Thyroid gland (tissue), 4 donors: ENCODE measurements around the gene ASB10. TPM values are rescaled to one million over a fixed set of nuclear protein-coding genes. Genes with fewer than 3 reads are reported as not detected.

Source experiments
- DNase-seq, 2 donors: peaks; one replicate each; pipeline ENCODE4 v3.0.0-alpha.2; 2019
- H3K27ac ChIP-seq, 3 donors: fragments of 200-600 bp; sonication (generic); 1 replicate in 2 of 3; 2 replicates in 1 of 3; pipeline ENCODE4 v1.5.1; 2016 to 2019; ENCODE audit warnings: mild to moderate bottlenecking in 1 of 3, moderate library complexity in 1 of 3
- H3K27me3 ChIP-seq: fragments of 200-600 bp; sonication (generic); one replicate; pipeline ENCODE4 v1.5.1; 2019
- H3K36me3 ChIP-seq, 2 donors: fragments of 200-600 bp; sonication (generic); one replicate each; pipeline ENCODE4 v1.5.1; 2016 to 2019
- H3K4me1 ChIP-seq, 2 donors: fragments of 200-600 bp; sonication (generic); one replicate each; pipeline ENCODE4 v1.5.1; 2017 to 2019
- H3K4me3 ChIP-seq, 3 donors: fragments of 200-600 bp; sonication (generic); replicated peaks in 1 of 3; 1 replicate in 2 of 3; 2 replicates in 1 of 3; pipeline ENCODE4 v1.5.1; 2016; ENCODE audit warnings: mild to moderate bottlenecking in 1 of 3
- H3K9me3 ChIP-seq: fragments of 200-600 bp; sonication (generic); one replicate; pipeline ENCODE4 v1.5.1; 2017
- CTCF ChIP-seq, 6 experiments: fragments of 200-600 bp in 3 of 6; fragments of 450-650 bp in 3 of 6; sonication (generic) in 3 of 6; IDR thresholded peaks; one replicate each; pipeline ENCODE4 v1.5.1; 2016 to 2019; ENCODE audit warnings: antibody characterized with exemption in 6 of 6, mild to moderate bottlenecking in 2 of 6, inconsistent platforms in 1 of 6, moderate library complexity in 1 of 6
- POLR2A ChIP-seq, 2 donors: fragments of 450-650 bp; IDR thresholded peaks; one replicate each; pipeline ENCODE4 v1.6.1; 2017; ENCODE audit warnings: antibody characterized with exemption in 2 of 2, mild to moderate bottlenecking in 2 of 2, moderate library complexity in 1 of 2
- WGBS, 2 donors: methylation state at CpG; one replicate each; pipeline ENCODE4 v1.1.5; 2017; 5-methylcytosine and 5-hydroxymethylcytosine counted together
- intact Hi-C: fragments of 100-400 bp; cut with DNase I; formaldehyde crosslinking; loops from one replicate; pipeline ENCODE4 v1.15.1; 2023
- total RNA-seq, 4 donors: library from RNA; depleted of rRNA; stranded (reverse); fragments of >200 nt; gene quantifications; one replicate each; pipeline ENCODE4 v1.2.3, GENCODE V29; 2016

Gene ASB10
- total RNA-seq, 4 donors from 2014 or later, result not detected

- intact Hi-C loops, result no loop called here
- Histone ChIP-seq H3K9me3 (no peaks in the 10 kb centered on the region), H3K27me3 (no peaks in the 10 kb centered on the region), H3K4me1 (no peaks in the 10 kb centered on the region), H3K36me3 (peaks cover 25 to 26% of the 10 kb centered on the region in 2 donors), H3K4me3 (no peak overlapping the region), H3K27ac (no peak overlapping the region)
- 76 to 80% methylated on average over 3 of the region's 3 CpGs for WGBS, 2 donors
- TF ChIP-seq CTCF (IDR thresholded peaks at IDR 0.05), result no peak
- no peak for TF ChIP-seq POLR2A (IDR thresholded peaks at IDR 0.05)
- DNase-seq, result no peak
Observed at GRCh38 chr7:151211155-151211772, 24.2 kb upstream of the ASB10 start.

- H3K4me1 ChIP-seq, result no peaks in the 10 kb centered on the region
- no peaks in the 10 kb centered on the region for H3K9me3 ChIP-seq
- no peak within 1 kb of the TSS for H3K27ac ChIP-seq
- peaks cover 18 to 21% of the 10 kb centered on the region in 2 donors for H3K36me3 ChIP-seq
- H3K27me3 ChIP-seq, result no peaks in the 10 kb centered on the region
- intact Hi-C loops, result no loop called here
- no peak within 1 kb of the TSS for H3K4me3 ChIP-seq
- TF ChIP-seq POLR2A (IDR thresholded peaks at IDR 0.05) (no peak), CTCF (IDR thresholded peaks at IDR 0.05) (no peak)
- no peak for DNase-seq
- 69 to 70% methylated on average over 17 of the region's 17 CpGs for WGBS, 2 donors
Observed at GRCh38 chr7:151210087-151210854, 23.2 kb upstream of the ASB10 start, which contains the start of gene H2BK1. Gene H2BK1, minus strand, starts transcription at chr7:151210488. Its CDS starts 170 bp downstream, at chr7:151210318.

GRCh38 chr7:151209588-151209987, 22.5 kb upstream of the ASB10 start:
- Histone ChIP-seq H3K27ac (no peak overlapping the region), H3K9me3 (no peaks in the 10 kb centered on the region), H3K4me3 (no peak overlapping the region), H3K36me3 (peaks cover 12 to 14% of the 10 kb centered on the region in 2 donors), H3K4me1 (no peaks in the 10 kb centered on the region), H3K27me3 (no peaks in the 10 kb centered on the region)
- 80 to 81% methylated on average over 6 of the region's 6 CpGs for WGBS, 2 donors
- DNase-seq, result no peak
- TF ChIP-seq CTCF (IDR thresholded peaks at IDR 0.05) (no peak), POLR2A (IDR thresholded peaks at IDR 0.05) (no peak)
- intact Hi-C loops, result no loop called here

- no peaks in the 10 kb centered on the region for H3K4me1 ChIP-seq
- DNase-seq, result no peak
- H3K9me3 ChIP-seq, result no peaks in the 10 kb centered on the region
- H3K4me3 ChIP-seq, result no peak overlapping the region
- intact Hi-C loops, result no loop called here
- TF ChIP-seq CTCF (IDR thresholded peaks at IDR 0.05), result no peak
- no peak for TF ChIP-seq POLR2A (IDR thresholded peaks at IDR 0.05)
- H3K27ac ChIP-seq, result no peak overlapping the region
- H3K36me3 ChIP-seq, result peaks cover under 1 to 2% of the 10 kb centered on the region in 2 donors
- H3K27me3 ChIP-seq, result no peaks in the 10 kb centered on the region
- 69 to 74% methylated on average over 8 to 9 of the region's 9 CpGs for WGBS, 2 donors
Observed at GRCh38 chr7:151208253-151208862, 21.3 kb upstream of the ASB10 start.

GRCh38 chr7:151207804-151208203, 20.8 kb upstream of the ASB10 start:
- Histone ChIP-seq H3K36me3 (no peaks in the 10 kb centered on the region), H3K4me3 (no peak overlapping the region), H3K9me3 (no peaks in the 10 kb centered on the region), H3K4me1 (no peaks in the 10 kb centered on the region), H3K27ac (no peak overlapping the region), H3K27me3 (no peaks in the 10 kb centered on the region)
- 78 to 79% methylated on average over 4 to 11 of the region's 12 CpGs for WGBS, 2 donors
- intact Hi-C loops, result no loop called here
- no peak for TF ChIP-seq CTCF (IDR thresholded peaks at IDR 0.05)
- no peak for DNase-seq
